PC-9 (cell line): ENCODE results near the gene MED27. TPM values are rescaled to one million over a fixed set of nuclear protein-coding genes. Genes with fewer than 3 reads are reported as not detected.

Source experiments
- BruUV-seq: library from RNA; stranded (reverse); fragments of 400-500 nt; replicated peaks from 2 replicates; lab custom pipeline; 2021; lab: Mats Ljungman, UMichigan
- CTCF ChIA-PET: fragments of 300-600 bp; sonication (Branson Sonifier 250); formaldehyde crosslinking; loops from one replicate; lab custom pipeline; 2022; ENCODE audit warnings: antibody characterized with exemption; lab: Charles Lee
- POLR2A ChIA-PET: fragments of 300-600 bp; sonication (Branson Sonifier 250); formaldehyde crosslinking; loops from one replicate; lab custom pipeline; 2022; ENCODE audit warnings: antibody characterized with exemption; ENCODE audit not compliant: unreplicated experiment; lab: Charles Lee
- DNase-seq, 2 experiments: peaks; one replicate each; pipeline versions ENCODE4 v3.0.0 to v3.0.0-alpha.2; 2015 to 2022; ENCODE audit warnings: mixed read lengths in 1 of 2
- H2AFZ ChIP-seq: fragments of 200-600 bp; sonication (generic); 2 replicates; pipeline ENCODE4 v1.8.1; 2017; ENCODE audit warnings: antibody characterized with exemption
- H3F3A ChIP-seq: fragments of 200-600 bp; sonication (generic); 2 replicates; pipeline ENCODE4 v1.8.1; 2017; ENCODE audit warnings: antibody characterized with exemption, mild to moderate bottlenecking, low read depth; ENCODE audit not compliant: insufficient read depth
- H3K27ac ChIP-seq: fragments of 200-600 bp; sonication (generic); 2 replicates; pipeline ENCODE4 v1.6.1; 2016; ENCODE audit warnings: mixed run types
- H3K27me3 ChIP-seq: fragments of 200-600 bp; sonication (generic); 2 replicates; pipeline ENCODE4 v1.6.1; 2016; ENCODE audit warnings: low read depth, mixed run types; ENCODE audit not compliant: insufficient read depth
- H3K36me3 ChIP-seq: fragments of 200-600 bp; sonication (generic); 2 replicates; pipeline ENCODE4 v1.6.1; 2016; ENCODE audit warnings: low read depth, mixed run types
- H3K4me1 ChIP-seq: fragments of 200-600 bp; sonication (generic); replicated peaks from 2 replicates; pipeline ENCODE4 v1.6.1; 2016; ENCODE audit warnings: mixed run types; ENCODE audit not compliant: insufficient read depth
- H3K4me2 ChIP-seq: fragments of 200-600 bp; sonication (generic); 2 replicates; pipeline ENCODE4 v1.6.1; 2017; ENCODE audit warnings: mixed run types
- H3K4me3 ChIP-seq: fragments of 200-600 bp; sonication (generic); 2 replicates; pipeline ENCODE4 v1.6.1; 2016; ENCODE audit warnings: mixed run types
- H3K79me2 ChIP-seq: fragments of 200-600 bp; sonication (generic); 2 replicates; pipeline ENCODE4 v1.6.1; 2017; ENCODE audit warnings: low read depth, mixed run types
- H3K9me2 ChIP-seq: fragments of 200-600 bp; sonication (generic); 2 replicates; pipeline ENCODE4 v1.8.1; 2017; ENCODE audit warnings: mild to moderate bottlenecking; ENCODE audit not compliant: insufficient read depth
- H3K9me3 ChIP-seq: fragments of 200-600 bp; sonication (generic); 2 replicates; pipeline ENCODE4 v1.8.1; 2016; ENCODE audit warnings: low read depth; ENCODE audit not compliant: insufficient read depth
- H4K20me1 ChIP-seq: fragments of 200-600 bp; sonication (generic); 2 replicates; pipeline ENCODE4 v1.8.1; 2017; ENCODE audit not compliant: insufficient read depth
- CTCF ChIP-seq: fragments of 200-600 bp; sonication (generic); conservative IDR thresholded peaks from 2 replicates; pipeline ENCODE4 v1.6.1; 2017; ENCODE audit warnings: mixed run types, antibody characterized with exemption, mild to moderate bottlenecking, moderate library complexity
- EZH2 ChIP-seq: fragments of 200-600 bp; sonication (generic); IDR thresholded peaks from 2 replicates; pipeline ENCODE4 v1.8.0; 2017; ENCODE audit warnings: antibody characterized with exemption, low read depth
- intact Hi-C: fragments of 100-400 bp; cut with micrococcal nuclease; formaldehyde crosslinking; loops from one replicate; pipeline ENCODE4 v1.10.0; 2022; ENCODE audit not compliant: unreplicated experiment
- total RNA-seq: library from RNA; stranded (reverse); gene quantifications from 2 replicates; pipeline ENCODE4 v1.2.3, GENCODE V29; 2021

MED27 gene
- total RNA-seq, 1 experiment from 2014 or later, result 31.2 TPM

- POLR2A ChIA-PET, result no interaction called here
- no peaks in the 10 kb centered on the region for H3K4me1 ChIP-seq
- intact Hi-C loops, result no loop called here
- H3K27me3 ChIP-seq, result peaks cover 96% of the 10 kb centered on the region
- no peaks in the 10 kb centered on the region for H3F3A ChIP-seq
- BruUV-seq, result no TSS peak
- no peak overlapping the region for H3K4me2 ChIP-seq
- no peaks in the 10 kb centered on the region for H3K9me3 ChIP-seq
- DNase-seq, result peak in 1 of 2 experiments; percentile 58
- H3K27ac ChIP-seq, result no peak overlapping the region
- H2AFZ ChIP-seq, result no peak overlapping the region
- no peaks in the 10 kb centered on the region for H3K36me3 ChIP-seq
- peaks cover 8% of the 10 kb centered on the region; the same call in 1 of the 2 replicates for H4K20me1 ChIP-seq
- CTCF ChIA-PET, result no interaction called here
- no peak overlapping the region for H3K4me3 ChIP-seq
- no peaks in the 10 kb centered on the region for H3K9me2 ChIP-seq
- TF ChIP-seq CTCF (no peak), EZH2 (no peak)
- no peaks in the 10 kb centered on the region for H3K79me2 ChIP-seq
These were observed 34.5 kb upstream of the MED27 start for GRCh38 chr9:132114102-132114707.

- no peak overlapping the region for H3K27ac ChIP-seq
- TF ChIP-seq EZH2 (no peak), CTCF (no peak)
- CTCF ChIA-PET, result no interaction called here
- no peaks in the 10 kb centered on the region for H3K79me2 ChIP-seq
- BruUV-seq, result no TSS peak
- DNase-seq, result no peak
- POLR2A ChIA-PET, result no interaction called here
- intact Hi-C loops, result no loop called here
- H3K9me3 ChIP-seq, result no peaks in the 10 kb centered on the region
- H3F3A ChIP-seq, result no peaks in the 10 kb centered on the region
- H3K27me3 ChIP-seq, result peaks cover 97% of the 10 kb centered on the region
- H2AFZ ChIP-seq, result no peak overlapping the region
- no peaks in the 10 kb centered on the region for H3K36me3 ChIP-seq
- no peak overlapping the region for H3K4me2 ChIP-seq
- no peak overlapping the region for H3K4me3 ChIP-seq
- H3K9me2 ChIP-seq, result no peaks in the 10 kb centered on the region
- H3K4me1 ChIP-seq, result no peaks in the 10 kb centered on the region
- peaks cover 8% of the 10 kb centered on the region; the same call in 1 of the 2 replicates for H4K20me1 ChIP-seq
These were observed 29.6 kb upstream of the MED27 start for GRCh38 chr9:132109291-132109690.

- TF ChIP-seq EZH2, result no peak
- TF ChIP-seq CTCF, result no peak
- POLR2A ChIA-PET, result no interaction called here
These were observed 29.1 kb upstream of the MED27 start for GRCh38 chr9:132108728-132109127.

More at GRCh38 chr9:132108728-132109127, 29.1 kb upstream of the MED27 start:
- Histone ChIP-seq H3K27ac (no peak overlapping the region), H3K79me2 (no peaks in the 10 kb centered on the region), H3K27me3 (peaks cover 94% of the 10 kb centered on the region), H3K36me3 (no peaks in the 10 kb centered on the region), H3K9me3 (no peaks in the 10 kb centered on the region), H4K20me1 (peaks cover 8% of the 10 kb centered on the region; the same call in 1 of the 2 replicates), H2AFZ (no peak overlapping the region), H3F3A (no peaks in the 10 kb centered on the region), H3K4me2 (no peak overlapping the region), H3K9me2 (no peaks in the 10 kb centered on the region), H3K4me1 (no peaks in the 10 kb centered on the region), H3K4me3 (no peak overlapping the region)
- no TSS peak for BruUV-seq
- intact Hi-C loops, result no loop called here
- no peak for DNase-seq
- CTCF ChIA-PET, result no interaction called here
